Karpas-422 (cell line): ENCODE results near the gene HOXA2. TPM values are rescaled to one million over a fixed set of nuclear protein-coding genes. Genes with fewer than 3 reads are reported as not detected.

Source experiments
- DNase-seq: peaks from one replicate; pipeline ENCODE4 v3.0.0-alpha.2; 2015
- H2AFZ ChIP-seq: fragments of 200-600 bp; sonication (generic); 2 replicates; pipeline ENCODE4 v1.6.1; 2014; ENCODE audit warnings: antibody characterized with exemption, low read length, mixed read lengths
- H3K27ac ChIP-seq: fragments of 200-600 bp; sonication (generic); 2 replicates; pipeline ENCODE4 v1.5.1; 2014; ENCODE audit warnings: mild to moderate bottlenecking, low read length, moderate library complexity
- H3K27me3 ChIP-seq: fragments of 200-600 bp; sonication (generic); 2 replicates; pipeline ENCODE4 v1.6.1; 2014; ENCODE audit warnings: low read length, mixed read lengths
- H3K36me3 ChIP-seq: fragments of 200-600 bp; sonication (generic); 2 replicates; pipeline ENCODE4 v1.6.1; 2014; ENCODE audit warnings: low read length, mixed read lengths; ENCODE audit not compliant: insufficient read depth
- H3K4me1 ChIP-seq: fragments of 200-600 bp; sonication (generic); 2 replicates; pipeline ENCODE4 v1.6.1; 2014; ENCODE audit warnings: mild to moderate bottlenecking, low read length, mixed read lengths
- H3K4me2 ChIP-seq: fragments of 200-600 bp; sonication (generic); 2 replicates; pipeline ENCODE4 v1.6.1; 2014; ENCODE audit warnings: low read length, low read depth, mild to moderate bottlenecking; ENCODE audit not compliant: poor library complexity, severe bottlenecking
- H3K4me3 ChIP-seq: fragments of 200-600 bp; sonication (generic); 2 replicates; pipeline ENCODE4 v1.5.1; 2014; ENCODE audit warnings: mild to moderate bottlenecking, antibody characterized with exemption, low read length, mixed read lengths
- H3K79me2 ChIP-seq: fragments of 200-600 bp; sonication (generic); 2 replicates; pipeline ENCODE4 v1.6.1; 2014; ENCODE audit warnings: mild to moderate bottlenecking, low read length, mixed read lengths
- H3K9ac ChIP-seq: fragments of 200-600 bp; sonication (generic); 2 replicates; pipeline ENCODE4 v1.6.0; 2014; ENCODE audit warnings: low read length
- H3K9me2 ChIP-seq: fragments of 200-600 bp; sonication (generic), shearing (Covaris generic); replicated peaks from 2 replicates; pipeline ENCODE4 v1.6.0; 2014; ENCODE audit warnings: mild to moderate bottlenecking, low read length, moderate library complexity; ENCODE audit not compliant: insufficient read depth
- H3K9me3 ChIP-seq: fragments of 300-700, 200-600 bp; sonication (generic); 2 replicates; pipeline ENCODE4 v1.6.1; 2014; ENCODE audit warnings: low read length, mixed read lengths
- H4K20me1 ChIP-seq: fragments of 200-600 bp; sonication (generic); 2 replicates; pipeline ENCODE4 v1.6.1; 2014; ENCODE audit warnings: mild to moderate bottlenecking, antibody characterized with exemption, low read length, low read depth; ENCODE audit not compliant: insufficient read depth
- total RNA-seq: library from RNA; depleted of rRNA; stranded (reverse); fragments of >200 nt; shearing (Covaris generic); gene quantifications from 2 replicates; pipeline ENCODE4 v1.2.3, GENCODE V29; 2014; ENCODE audit warnings: low replicate concordance

HOXA2 gene
- total RNA-seq, 1 experiment from 2014 or later: 0.41 TPM

DNA sequence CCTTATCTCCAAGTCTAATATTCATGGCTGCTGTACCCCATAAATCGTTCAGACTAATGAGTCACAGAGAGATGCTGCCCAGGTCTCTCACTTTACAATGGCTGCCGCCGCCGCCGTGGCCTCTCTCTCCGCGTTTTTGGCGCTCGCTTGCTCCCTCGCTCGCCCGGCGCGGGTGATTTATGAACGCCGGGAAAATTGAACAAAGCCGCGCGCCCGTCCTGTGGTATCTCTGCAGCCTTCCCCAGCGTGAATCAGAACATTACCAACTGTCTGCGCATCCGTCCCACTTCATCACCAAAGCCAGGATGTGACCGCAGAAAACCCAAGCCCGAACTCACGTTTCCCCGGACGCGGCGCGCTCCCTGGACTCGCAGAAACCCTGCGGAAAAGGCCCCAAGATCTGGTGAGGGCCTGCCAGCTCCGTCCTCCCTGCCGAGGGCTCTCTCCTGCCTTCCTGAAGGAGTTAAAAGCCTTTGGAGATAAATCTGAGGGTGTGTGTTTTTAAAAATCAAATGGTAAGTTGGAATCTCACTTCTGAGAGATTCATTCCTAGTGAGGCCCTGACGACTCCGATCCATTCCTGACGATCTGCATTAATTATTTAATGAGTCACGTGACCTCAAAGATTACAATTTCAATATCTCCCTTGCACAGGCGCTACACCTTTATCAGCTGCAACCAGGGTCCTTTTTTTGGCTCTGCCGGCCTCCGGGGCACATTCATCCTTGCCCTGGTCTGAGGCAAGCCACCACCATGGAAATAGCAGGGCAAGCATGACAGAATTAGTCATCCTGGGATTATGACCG, 21.8 kb upstream of the HOXA2 start:
- Histone ChIP-seq H3K9ac (no peak overlapping the region), H4K20me1 (no peaks in the 10 kb centered on the region), H3K9me3 (no peaks in the 10 kb centered on the region), H2AFZ (no peak overlapping the region), H3K4me3 (no peak overlapping the region), H3K9me2 (no peaks in the 10 kb centered on the region), H3K4me1 (peaks cover 9% of the 10 kb centered on the region), H3K79me2 (no peaks in the 10 kb centered on the region), H3K36me3 (no peaks in the 10 kb centered on the region), H3K27me3 (no peaks in the 10 kb centered on the region), H3K4me2 (no peak overlapping the region), H3K27ac (no peak overlapping the region)
- no peak for DNase-seq

- H3K9me3 ChIP-seq: no peaks in the 10 kb centered on the region
- no peaks in the 10 kb centered on the region for H3K27me3 ChIP-seq
- H3K9me2 ChIP-seq: no peaks in the 10 kb centered on the region
- no peak overlapping the region for H3K27ac ChIP-seq
- no peak overlapping the region for H3K9ac ChIP-seq
- H4K20me1 ChIP-seq: no peaks in the 10 kb centered on the region
- H3K36me3 ChIP-seq: no peaks in the 10 kb centered on the region
- no peak overlapping the region for H3K4me3 ChIP-seq
- DNase-seq: no peak
- peaks cover 9% of the 10 kb centered on the region for H3K4me1 ChIP-seq
- no peak overlapping the region for H2AFZ ChIP-seq
- H3K79me2 ChIP-seq: no peaks in the 10 kb centered on the region
- no peak overlapping the region for H3K4me2 ChIP-seq
Observed at GRCh38 chr7:27123477-27124053, 21.1 kb upstream of the HOXA2 start.

- Histone ChIP-seq H4K20me1 (no peaks in the 10 kb centered on the region), H3K9me2 (no peaks in the 10 kb centered on the region), H3K4me2 (no peak overlapping the region), H3K27ac (no peak overlapping the region), H3K4me1 (peaks cover 6% of the 10 kb centered on the region), H3K4me3 (no peak overlapping the region), H2AFZ (no peak overlapping the region), H3K79me2 (no peaks in the 10 kb centered on the region), H3K27me3 (no peaks in the 10 kb centered on the region), H3K36me3 (no peaks in the 10 kb centered on the region), H3K9me3 (no peaks in the 10 kb centered on the region), H3K9ac (no peak overlapping the region)
- DNase-seq: no peak
Observed at GRCh38 chr7:27123007-27123476, 20.6 kb upstream of the HOXA2 start.

DNA sequence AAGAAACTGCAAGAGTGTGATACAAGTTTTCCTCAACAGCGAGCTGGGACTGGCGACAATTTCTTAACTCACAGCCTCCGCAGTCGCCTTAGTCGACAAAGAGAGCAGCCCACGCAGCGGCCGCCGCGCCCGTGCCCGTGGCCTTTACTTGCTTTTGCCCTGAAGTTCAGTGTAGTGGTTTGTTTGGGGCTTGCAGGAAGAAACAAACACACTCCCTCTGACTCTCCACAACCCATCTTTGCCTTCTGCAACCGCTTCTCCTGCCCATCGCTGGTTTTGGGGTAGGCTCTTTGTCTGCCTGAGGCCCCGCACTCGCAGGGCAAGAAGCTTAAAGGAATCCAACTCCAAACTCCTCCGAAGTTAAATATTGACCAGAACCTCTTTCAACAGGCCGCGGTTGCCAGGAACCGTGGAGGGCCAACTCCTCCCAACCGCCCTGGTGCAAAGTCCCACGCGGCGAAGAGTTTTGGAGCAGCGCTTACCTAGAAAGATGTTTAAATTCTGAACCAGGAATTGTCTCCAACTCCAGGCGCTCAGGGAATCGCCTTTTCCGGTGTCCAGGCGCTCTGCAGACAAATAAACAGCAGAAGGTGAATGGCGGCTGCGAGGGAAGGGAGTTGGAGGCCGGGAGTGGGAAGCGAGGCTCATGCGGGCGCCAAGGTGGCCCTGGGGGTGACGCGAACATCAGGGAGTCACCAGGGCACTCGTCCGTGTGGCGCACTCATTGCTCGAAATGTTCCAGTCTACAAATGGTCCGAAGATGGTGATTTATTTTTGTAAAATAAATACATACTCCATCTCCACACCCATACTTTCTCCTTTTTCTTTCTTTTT, 19.8 kb upstream of the HOXA2 start:
- Histone ChIP-seq H4K20me1 (no peaks in the 10 kb centered on the region), H3K27ac (no peak overlapping the region), H3K27me3 (no peaks in the 10 kb centered on the region), H3K4me1 (no peaks in the 10 kb centered on the region), H3K9me3 (no peaks in the 10 kb centered on the region), H3K4me2 (no peak overlapping the region), H3K9me2 (no peaks in the 10 kb centered on the region), H2AFZ (no peak overlapping the region), H3K36me3 (no peaks in the 10 kb centered on the region), H3K9ac (no peak overlapping the region), H3K79me2 (no peaks in the 10 kb centered on the region), H3K4me3 (no peak overlapping the region)
- no peak for DNase-seq

- Histone ChIP-seq H3K9me2 (no peaks in the 10 kb centered on the region), H3K27me3 (no peaks in the 10 kb centered on the region), H3K9me3 (no peaks in the 10 kb centered on the region), H3K4me1 (no peaks in the 10 kb centered on the region), H3K9ac (no peak overlapping the region), H3K4me3 (no peak overlapping the region), H3K4me2 (no peak overlapping the region), H2AFZ (no peak overlapping the region), H3K36me3 (no peaks in the 10 kb centered on the region), H3K79me2 (no peaks in the 10 kb centered on the region), H3K27ac (no peak overlapping the region), H4K20me1 (no peaks in the 10 kb centered on the region)
- no peak for DNase-seq
Observed at GRCh38 chr7:27121684-27122076, 19.2 kb upstream of the HOXA2 start.

DNA sequence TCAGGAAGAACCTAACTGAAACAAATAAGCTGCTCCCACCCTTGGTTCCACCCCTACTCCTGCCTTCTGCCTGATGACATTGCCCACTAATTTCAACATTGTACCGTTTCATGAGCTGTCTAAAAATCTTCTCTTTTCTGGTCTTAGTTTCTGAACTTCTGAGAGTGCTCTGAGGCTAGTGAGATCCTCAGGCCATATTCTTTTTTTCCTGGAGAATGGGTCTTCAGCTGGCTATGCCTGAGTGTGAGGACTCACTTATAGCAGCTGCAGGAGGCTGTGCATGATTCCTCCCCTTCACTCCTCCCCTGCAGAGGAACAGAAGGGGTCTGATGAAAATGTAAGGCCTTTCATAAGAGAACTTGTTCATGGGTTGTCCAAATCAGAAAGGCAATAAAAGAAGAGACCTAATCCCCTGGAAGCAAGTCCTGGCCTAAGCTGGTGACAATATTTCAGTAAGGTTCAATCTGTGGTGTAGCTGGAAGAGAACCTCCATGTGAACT, 17.0 kb upstream of the HOXA2 start:
- H3K79me2 ChIP-seq: no peaks in the 10 kb centered on the region
- H4K20me1 ChIP-seq: no peaks in the 10 kb centered on the region
- H3K9me2 ChIP-seq: no peaks in the 10 kb centered on the region
- no peak for DNase-seq
- H3K36me3 ChIP-seq: no peaks in the 10 kb centered on the region
- no peaks in the 10 kb centered on the region for H3K4me1 ChIP-seq
- no peak overlapping the region for H3K27ac ChIP-seq
- no peak overlapping the region for H3K9ac ChIP-seq
- H3K4me2 ChIP-seq: no peak overlapping the region
- H3K27me3 ChIP-seq: no peaks in the 10 kb centered on the region
- H3K4me3 ChIP-seq: no peak overlapping the region
- H3K9me3 ChIP-seq: no peaks in the 10 kb centered on the region
- H2AFZ ChIP-seq: no peak overlapping the region

DNA sequence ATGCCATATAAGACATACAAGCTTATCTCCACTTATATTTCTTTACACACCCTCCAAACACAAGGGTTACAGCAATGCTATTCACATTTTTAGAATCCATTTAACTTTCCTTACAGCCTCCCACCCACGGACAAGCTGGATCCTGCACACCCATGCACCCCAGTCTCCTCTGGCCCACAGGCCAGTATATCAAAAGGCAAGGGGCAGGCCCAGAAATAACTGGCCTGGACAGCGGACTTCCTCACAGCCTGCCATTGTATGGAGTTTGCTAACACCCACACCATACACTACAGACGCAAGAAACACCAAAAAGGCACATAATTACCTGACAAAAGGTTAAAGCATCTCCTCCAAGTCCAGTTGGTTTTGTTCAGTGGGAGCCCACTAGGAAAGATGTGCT, 16.1 kb upstream of the HOXA2 start:
- Histone ChIP-seq H3K9me2 (no peaks in the 10 kb centered on the region), H4K20me1 (no peaks in the 10 kb centered on the region), H3K27me3 (no peaks in the 10 kb centered on the region), H3K4me2 (no peak overlapping the region), H2AFZ (no peak overlapping the region), H3K4me1 (no peaks in the 10 kb centered on the region), H3K9me3 (no peaks in the 10 kb centered on the region), H3K79me2 (no peaks in the 10 kb centered on the region), H3K4me3 (no peak overlapping the region), H3K27ac (no peak overlapping the region), H3K36me3 (no peaks in the 10 kb centered on the region), H3K9ac (no peak overlapping the region)
- DNase-seq: no peak

GRCh38 chr7:27117887-27118491, 15.5 kb upstream of the HOXA2 start:
- Histone ChIP-seq H4K20me1 (no peaks in the 10 kb centered on the region), H3K9ac (no peak overlapping the region), H3K27ac (no peak overlapping the region), H3K79me2 (no peaks in the 10 kb centered on the region), H2AFZ (no peak overlapping the region), H3K4me1 (no peaks in the 10 kb centered on the region), H3K27me3 (no peaks in the 10 kb centered on the region), H3K9me2 (no peaks in the 10 kb centered on the region), H3K4me2 (no peak overlapping the region), H3K36me3 (no peaks in the 10 kb centered on the region), H3K9me3 (no peaks in the 10 kb centered on the region), H3K4me3 (no peak overlapping the region)
- DNase-seq: no peak
